Tibial artery (tissue), 4 donors: Measurements from ENCODE around the gene ZBTB16.
A peak's percentile ranks its signal among the peaks of the same experiment; 100 is the strongest.

Source experiments
- DNase-seq, 2 donors: peaks; one replicate each; pipeline ENCODE4 v3.0.0-alpha.2; 2019
- H3K27ac ChIP-seq, 2 donors: fragments of 200-600 bp; sonication (generic) in 1 of 2; 1 replicate in 1 of 2; 2 replicates in 1 of 2; pipeline ENCODE4 v1.5.1; 2018 to 2019; ENCODE audit warnings: mild to moderate bottlenecking in 1 of 2
- H3K27me3 ChIP-seq, 2 donors: fragments of 200-600 bp; sonication (generic) in 1 of 2; one replicate each; pipeline versions ENCODE4 v1.5.1 to v1.6.0; 2016 to 2019
- H3K36me3 ChIP-seq, 3 donors: fragments of 200-600 bp; sonication (generic) in 2 of 3; one replicate each; pipeline ENCODE4 v1.5.1; 2016 to 2019; ENCODE audit warnings: mild to moderate bottlenecking in 2 of 3
- H3K4me1 ChIP-seq, 4 donors: fragments of 200-600 bp; sonication (generic) in 2 of 4; 1 replicate in 3 of 4; 2 replicates in 1 of 4; pipeline ENCODE4 v1.5.1; 2016 to 2019
- H3K4me3 ChIP-seq, 2 donors: fragments of 200-600 bp; sonication (generic) in 1 of 2; 1 replicate in 1 of 2; 2 replicates in 1 of 2; pipeline ENCODE4 v1.5.1; 2018 to 2019; ENCODE audit warnings: mild to moderate bottlenecking in 2 of 2
- H3K9me3 ChIP-seq, 3 donors: fragments of 200-600 bp; sonication (generic) in 1 of 3; one replicate each; pipeline ENCODE4 v1.5.1; 2016 to 2019
- intact Hi-C: fragments of 100-400 bp; cut with DNase I; formaldehyde crosslinking; loops from one replicate; pipeline ENCODE4 v1.15.0; 2023; ENCODE audit warnings: low total_unique reads
- TF ChIP-seq, protein P1 (sequence below), 2 experiments: fragments of 200-600 bp in 1 of 2; fragments of 450-650 bp in 1 of 2; IDR thresholded peaks; one replicate each; pipeline ENCODE4 v1.5.1; 2017 to 2019; ENCODE audit warnings: antibody characterized with exemption in 2 of 2, mild to moderate bottlenecking in 1 of 2, moderate library complexity in 1 of 2

The ZBTB16 gene

DNA sequence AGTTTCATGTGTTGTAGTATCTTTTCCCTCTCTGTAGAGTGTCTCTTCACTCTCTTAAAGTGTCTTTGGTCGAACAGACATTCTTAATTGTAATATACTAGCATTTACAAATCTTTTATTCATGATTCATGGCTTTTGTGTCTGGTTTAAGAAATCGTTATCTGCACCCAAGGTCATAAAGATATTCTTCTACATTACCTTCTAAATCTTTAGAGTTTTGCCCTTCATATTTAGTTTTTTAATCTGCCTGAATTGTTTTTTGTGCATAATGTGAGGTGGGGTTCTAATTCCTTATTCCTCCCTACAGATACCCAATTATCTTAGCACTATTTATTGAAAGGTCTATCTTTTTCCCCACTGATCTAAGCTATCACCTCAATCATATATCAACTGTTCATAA is 227.6 kb downstream of the ZBTB16 start:
- Histone ChIP-seq H3K4me1 (peaks cover 0 to 38% (median 15%) of the 10 kb centered on the region in 4 donors), H3K36me3 (no peaks in the 10 kb centered on the region), H3K9me3 (no peaks in the 10 kb centered on the region), H3K4me3 (no peak overlapping the region), H3K27me3 (no peaks in the 10 kb centered on the region), H3K27ac (no peak overlapping the region)
- intact Hi-C loops = no loop called here
- no peak for DNase-seq
- TF ChIP-seq, protein P1, sequence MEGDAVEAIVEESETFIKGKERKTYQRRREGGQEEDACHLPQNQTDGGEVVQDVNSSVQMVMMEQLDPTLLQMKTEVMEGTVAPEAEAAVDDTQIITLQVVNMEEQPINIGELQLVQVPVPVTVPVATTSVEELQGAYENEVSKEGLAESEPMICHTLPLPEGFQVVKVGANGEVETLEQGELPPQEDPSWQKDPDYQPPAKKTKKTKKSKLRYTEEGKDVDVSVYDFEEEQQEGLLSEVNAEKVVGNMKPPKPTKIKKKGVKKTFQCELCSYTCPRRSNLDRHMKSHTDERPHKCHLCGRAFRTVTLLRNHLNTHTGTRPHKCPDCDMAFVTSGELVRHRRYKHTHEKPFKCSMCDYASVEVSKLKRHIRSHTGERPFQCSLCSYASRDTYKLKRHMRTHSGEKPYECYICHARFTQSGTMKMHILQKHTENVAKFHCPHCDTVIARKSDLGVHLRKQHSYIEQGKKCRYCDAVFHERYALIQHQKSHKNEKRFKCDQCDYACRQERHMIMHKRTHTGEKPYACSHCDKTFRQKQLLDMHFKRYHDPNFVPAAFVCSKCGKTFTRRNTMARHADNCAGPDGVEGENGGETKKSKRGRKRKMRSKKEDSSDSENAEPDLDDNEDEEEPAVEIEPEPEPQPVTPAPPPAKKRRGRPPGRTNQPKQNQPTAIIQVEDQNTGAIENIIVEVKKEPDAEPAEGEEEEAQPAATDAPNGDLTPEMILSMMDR (IDR thresholded peaks at IDR 0.05) = no peak

DNA sequence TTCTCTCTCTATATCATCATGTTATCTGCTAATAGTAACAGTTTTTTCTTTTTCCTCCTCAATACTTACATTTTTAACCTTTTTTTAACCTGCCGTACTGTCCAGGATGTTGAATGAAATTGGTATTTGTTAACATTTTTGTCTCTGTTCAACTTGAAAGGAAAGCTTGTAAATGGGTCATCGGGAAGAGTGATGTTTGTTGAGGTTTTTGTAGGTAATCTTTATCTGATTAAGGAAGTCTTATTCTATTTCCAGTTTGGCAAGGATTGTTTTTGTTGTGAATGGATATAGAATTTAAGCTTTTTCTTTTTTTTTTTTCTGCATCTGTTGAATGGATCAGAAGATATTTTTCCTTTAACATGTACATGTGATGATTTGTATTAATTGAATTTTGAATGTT is 228.6 kb downstream of the ZBTB16 start:
- no peak for DNase-seq
- TF ChIP-seq, protein P1 (IDR thresholded peaks at IDR 0.05) = no peak
- no peak overlapping the region for H3K27ac ChIP-seq
- intact Hi-C loops = no loop called here
- no peaks in the 10 kb centered on the region for H3K27me3 ChIP-seq
- H3K4me3 ChIP-seq = no peak overlapping the region
- peaks cover 0 to 48% (median 25%) of the 10 kb centered on the region in 4 donors for H3K4me1 ChIP-seq
- no peaks in the 10 kb centered on the region for H3K9me3 ChIP-seq
- H3K36me3 ChIP-seq = no peaks in the 10 kb centered on the region

DNA sequence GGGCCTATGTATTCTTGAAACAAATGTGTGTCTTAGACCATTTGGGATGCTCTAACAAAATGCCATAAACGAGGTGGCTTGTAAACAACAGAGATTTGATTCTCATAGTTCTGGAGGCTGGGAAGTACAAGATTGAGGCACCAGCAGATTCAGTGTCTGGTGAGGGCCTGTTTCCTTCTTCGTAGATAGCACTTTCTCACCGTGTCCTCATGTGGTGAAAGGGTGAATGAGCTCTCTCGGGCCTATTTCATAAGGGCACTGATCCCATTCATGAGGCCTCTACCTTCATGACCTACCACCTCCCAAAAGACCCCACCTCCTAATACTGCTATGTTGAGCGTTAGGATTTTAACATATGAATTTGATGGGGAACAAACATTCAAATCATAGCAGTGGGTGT is 230.3 kb downstream of the ZBTB16 start:
- H3K4me1 ChIP-seq = peaks cover 0 to 62% (median 33%) of the 10 kb centered on the region in 4 donors
- TF ChIP-seq, protein P1 (IDR thresholded peaks at IDR 0.05) = no peak

DNA sequence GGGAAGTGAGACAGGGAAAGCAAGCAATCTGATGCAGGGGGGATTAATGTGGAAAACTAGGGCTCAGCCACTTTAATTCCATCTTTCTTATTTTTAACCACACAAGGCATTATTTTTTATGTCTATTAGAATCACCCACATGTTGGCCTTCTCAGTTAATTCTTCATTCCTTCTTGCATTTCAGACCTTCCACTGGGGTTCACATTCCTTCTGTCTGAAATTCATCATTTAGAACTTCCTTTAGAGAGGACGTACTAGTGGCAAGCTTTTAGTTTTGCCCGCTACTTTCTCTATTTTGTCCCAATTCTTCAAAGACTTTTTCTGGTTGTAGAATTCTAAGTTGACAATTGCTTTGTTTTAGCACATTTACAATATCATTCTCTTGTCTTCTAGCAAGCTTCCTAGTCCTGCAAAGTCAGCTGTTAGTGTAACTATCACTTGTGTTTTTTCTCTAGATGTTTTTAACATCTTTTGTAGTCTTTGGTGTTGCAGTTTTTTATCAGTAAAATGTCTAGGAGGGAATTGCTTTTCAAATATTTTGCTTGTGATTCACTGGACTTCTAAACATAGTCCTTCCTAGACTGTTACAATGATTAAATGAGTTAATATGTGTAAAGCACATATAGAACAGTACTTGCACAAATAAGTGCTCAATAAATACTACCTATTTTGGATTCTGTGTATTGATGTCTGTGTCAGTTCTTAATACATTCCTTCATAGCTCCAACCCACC is 231.2 kb downstream of the ZBTB16 start:
- Histone ChIP-seq H3K27me3 (no peaks in the 10 kb centered on the region), H3K36me3 (no peaks in the 10 kb centered on the region), H3K4me3 (no peak overlapping the region), H3K27ac (peak overlapping the region; percentile 19 to 94), H3K9me3 (no peaks in the 10 kb centered on the region), H3K4me1 (peaks cover 0 to 62% (median 37%) of the 10 kb centered on the region in 4 donors)
- TF ChIP-seq, protein P1 (IDR thresholded peaks at IDR 0.05) = no peak
- intact Hi-C loops = no loop called here
- no peak for DNase-seq

More for the DNA sequence above, 230.3 kb downstream of the ZBTB16 start:
- no peak overlapping the region for H3K4me3 ChIP-seq
- H3K27ac ChIP-seq = no peak overlapping the region
- H3K27me3 ChIP-seq = no peaks in the 10 kb centered on the region
- DNase-seq = no peak
- no peaks in the 10 kb centered on the region for H3K36me3 ChIP-seq
- no peaks in the 10 kb centered on the region for H3K9me3 ChIP-seq
- intact Hi-C loops = no loop called here

DNA sequence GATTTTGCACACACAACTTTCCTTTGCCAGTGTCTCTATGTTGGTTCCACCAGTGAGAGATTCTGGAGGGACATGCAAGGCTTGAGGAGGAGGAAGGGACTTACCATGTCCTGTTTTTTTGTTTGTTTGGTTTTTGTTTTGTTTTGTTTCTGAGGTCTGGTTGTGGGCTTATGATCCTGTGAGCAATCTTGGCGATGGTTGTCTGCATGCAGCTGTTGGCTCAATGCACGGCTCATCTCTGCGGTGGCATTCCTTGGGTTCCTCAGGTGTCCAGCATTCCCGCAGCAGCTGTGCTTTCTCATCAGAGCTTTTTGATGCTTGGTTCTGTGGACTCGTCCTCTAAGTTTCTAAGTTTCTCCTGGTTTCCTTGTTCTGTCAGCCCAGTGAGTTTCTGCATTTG is 231.9 kb downstream of the ZBTB16 start:
- no peak for DNase-seq
- Histone ChIP-seq H3K27me3 (no peaks in the 10 kb centered on the region), H3K36me3 (no peaks in the 10 kb centered on the region), H3K27ac (peak overlapping the region; percentile 92 to 94), H3K4me3 (peak overlapping the region in 1 of 2 donors; percentile 1), H3K9me3 (no peaks in the 10 kb centered on the region), H3K4me1 (peaks cover 0 to 64% (median 36%) of the 10 kb centered on the region in 4 donors)
- intact Hi-C loops = no loop called here
- TF ChIP-seq, protein P1 (IDR thresholded peaks at IDR 0.05) = no peak
